GOT3 (cell line): ENCODE measurements around the gene NUP54.

Experiments
- DNase-seq: peaks from one replicate; lab custom pipeline; 2025; ENCODE audit warnings: mixed read lengths; lab: John Stamatoyannopoulos, UW

The NUP54 gene, protein sequence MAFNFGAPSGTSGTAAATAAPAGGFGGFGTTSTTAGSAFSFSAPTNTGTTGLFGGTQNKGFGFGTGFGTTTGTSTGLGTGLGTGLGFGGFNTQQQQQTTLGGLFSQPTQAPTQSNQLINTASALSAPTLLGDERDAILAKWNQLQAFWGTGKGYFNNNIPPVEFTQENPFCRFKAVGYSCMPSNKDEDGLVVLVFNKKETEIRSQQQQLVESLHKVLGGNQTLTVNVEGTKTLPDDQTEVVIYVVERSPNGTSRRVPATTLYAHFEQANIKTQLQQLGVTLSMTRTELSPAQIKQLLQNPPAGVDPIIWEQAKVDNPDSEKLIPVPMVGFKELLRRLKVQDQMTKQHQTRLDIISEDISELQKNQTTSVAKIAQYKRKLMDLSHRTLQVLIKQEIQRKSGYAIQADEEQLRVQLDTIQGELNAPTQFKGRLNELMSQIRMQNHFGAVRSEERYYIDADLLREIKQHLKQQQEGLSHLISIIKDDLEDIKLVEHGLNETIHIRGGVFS

GRCh38 chr4:76148142-76148865, at the start of gene NUP54:
NUP54 (minus strand) TSS chr4:76148397; CDS start chr4:76148374, 23 bp downstream.
- peak; percentile 90 for DNase-seq

- no peak for DNase-seq
Measured at GRCh38 chr4:76197031-76197743, 49.0 kb upstream of the NUP54 start.

DNA sequence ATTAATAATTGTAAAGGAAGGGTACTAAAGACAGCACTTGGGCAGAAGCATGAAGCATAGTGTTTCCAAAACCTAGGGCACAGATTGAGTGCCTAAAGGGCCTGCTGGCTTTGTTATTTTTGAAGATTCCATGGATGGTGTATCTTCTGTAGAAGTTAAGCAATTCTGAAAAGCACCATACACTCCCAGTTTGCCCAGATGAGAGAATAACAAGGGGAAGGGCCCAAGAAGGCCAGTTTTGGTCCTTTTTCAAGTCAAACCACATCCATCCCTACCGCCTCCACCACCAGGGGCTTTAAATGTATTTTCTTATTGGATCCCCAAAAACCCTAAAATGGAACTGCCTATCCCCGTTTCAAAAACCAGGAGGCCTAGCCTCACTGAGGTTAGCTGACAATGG, 48.2 kb upstream of the NUP54 start:
- DNase-seq = no peak

DNA sequence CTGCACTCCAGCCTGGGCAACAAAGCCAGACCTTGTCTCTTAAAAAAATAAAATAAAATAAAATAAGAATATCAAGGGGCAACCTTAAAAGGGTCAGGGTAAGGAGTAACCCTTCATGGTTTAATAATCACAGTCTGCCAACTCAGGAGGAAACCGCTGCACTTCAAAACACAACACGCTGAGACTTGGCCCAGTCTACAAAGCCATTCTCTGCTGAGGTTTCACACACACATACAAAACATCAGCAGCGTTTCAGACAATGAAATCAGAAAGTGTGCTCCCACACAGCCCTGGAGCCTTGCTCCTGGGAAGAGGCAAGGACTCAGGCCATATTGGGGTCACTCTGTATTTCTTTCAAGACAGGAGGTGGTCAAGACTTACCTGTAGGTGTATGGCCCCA, 47.1 kb upstream of the NUP54 start:
- DNase-seq = no peak

GRCh38 chr4:76194325-76194724, 46.1 kb upstream of the NUP54 start:
- DNase-seq = no peak

DNA sequence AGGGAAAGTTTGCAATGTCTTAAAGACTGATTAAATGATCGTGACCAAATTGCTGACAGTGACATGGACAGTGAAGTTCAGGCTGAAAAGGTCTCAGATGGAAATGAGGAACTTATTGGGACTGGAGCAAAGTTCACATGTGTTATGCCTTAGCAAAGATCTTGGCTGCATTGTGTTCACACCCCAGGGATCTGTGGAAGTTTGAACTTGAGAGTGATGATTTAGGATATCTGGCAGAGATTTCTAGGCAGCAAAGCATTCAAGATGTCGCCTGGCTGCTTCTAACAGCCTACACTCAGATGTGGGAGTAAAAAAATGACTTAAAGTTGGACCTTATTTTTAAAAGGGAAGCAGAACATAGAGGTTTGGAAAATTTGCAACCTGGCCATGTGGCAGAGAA, 44.0 kb upstream of the NUP54 start:
- no peak for DNase-seq

DNA sequence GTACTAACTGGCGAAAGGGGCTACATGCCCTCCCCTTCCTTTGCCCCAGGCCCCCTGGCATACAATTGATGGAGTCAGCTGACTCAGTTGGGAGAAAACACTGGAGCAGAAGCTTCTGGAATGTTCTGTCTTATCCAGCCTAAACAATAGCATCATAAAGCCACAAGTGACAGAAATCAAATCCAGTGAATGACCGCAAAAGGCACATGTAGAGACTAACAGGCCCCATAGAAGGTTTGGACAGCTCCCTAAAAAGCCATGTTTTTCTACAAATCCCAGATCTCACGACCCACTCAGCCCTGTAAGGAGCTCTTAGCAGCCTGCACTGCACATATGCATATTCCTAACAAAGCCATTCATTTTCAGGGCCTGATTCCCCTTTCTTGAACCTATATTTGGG, 40.4 kb upstream of the NUP54 start:
- DNase-seq = no peak

GRCh38 chr4:76188149-76188548, 40.0 kb upstream of the NUP54 start:
- no peak for DNase-seq

- no peak for DNase-seq
Measured at GRCh38 chr4:76187152-76187551, 39.0 kb upstream of the NUP54 start.

DNA sequence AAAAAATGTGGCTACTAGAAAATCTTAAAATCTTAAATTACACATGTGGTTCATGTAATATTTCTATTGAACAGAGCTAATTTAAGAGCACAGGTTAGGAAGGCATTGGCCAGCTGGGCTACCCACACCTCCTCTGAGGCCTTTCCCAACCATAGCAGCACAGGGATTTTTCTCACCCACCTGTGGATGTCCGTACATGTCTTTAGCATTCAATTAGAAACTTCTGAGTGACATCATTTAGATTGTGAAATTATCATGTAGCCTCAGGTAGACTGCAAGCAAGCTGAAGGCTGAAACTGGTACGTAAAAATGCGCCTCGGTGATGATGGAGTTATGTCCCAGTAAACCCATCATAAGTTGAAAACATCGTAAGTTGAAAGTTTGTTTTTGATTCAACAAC, 34.3 kb upstream of the NUP54 start:
- no peak for DNase-seq

- no peak for DNase-seq
Measured at GRCh38 chr4:76179398-76180318, 31.5 kb upstream of the NUP54 start.

DNA sequence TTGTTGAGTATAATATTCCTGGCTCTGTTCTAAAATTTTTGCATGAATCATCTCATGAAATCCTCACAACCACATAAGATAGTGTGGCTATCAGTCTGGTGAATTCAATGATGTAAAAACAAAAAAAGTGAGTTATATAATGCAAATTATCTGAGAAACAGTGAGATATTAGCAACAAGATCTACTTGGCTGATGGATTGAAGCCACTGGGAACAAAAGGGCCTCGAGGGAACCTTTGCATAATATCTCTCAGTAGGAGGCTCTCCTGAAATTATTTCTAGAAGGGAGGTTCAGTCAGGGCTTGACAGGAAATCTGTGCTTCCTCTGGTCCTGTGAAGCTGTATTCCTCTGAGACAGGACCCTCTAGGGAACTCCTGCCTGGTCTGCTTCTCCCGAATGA, 30.1 kb upstream of the NUP54 start:
- no peak for DNase-seq

DNA sequence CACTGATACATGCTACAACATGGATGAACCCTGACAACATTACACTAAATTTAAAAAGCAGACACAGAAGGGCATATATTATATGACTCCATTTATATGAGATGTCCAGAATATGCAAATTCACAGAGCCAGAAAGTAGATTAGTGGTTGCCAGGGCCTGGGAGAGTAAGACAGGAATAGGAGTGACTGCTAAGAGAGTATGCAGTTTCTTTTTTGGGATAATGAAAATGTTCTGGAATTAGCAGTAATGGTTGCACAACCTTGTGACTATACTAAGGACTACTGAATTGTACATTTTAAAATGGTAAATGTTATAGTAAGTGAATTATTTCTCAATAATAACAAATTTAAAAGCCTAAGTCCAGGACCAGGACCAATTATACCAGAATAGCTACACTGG, 29.5 kb upstream of the NUP54 start:
- DNase-seq = no peak

GRCh38 chr4:76175336-76175735, 27.1 kb upstream of the NUP54 start:
- DNase-seq = no peak

DNA sequence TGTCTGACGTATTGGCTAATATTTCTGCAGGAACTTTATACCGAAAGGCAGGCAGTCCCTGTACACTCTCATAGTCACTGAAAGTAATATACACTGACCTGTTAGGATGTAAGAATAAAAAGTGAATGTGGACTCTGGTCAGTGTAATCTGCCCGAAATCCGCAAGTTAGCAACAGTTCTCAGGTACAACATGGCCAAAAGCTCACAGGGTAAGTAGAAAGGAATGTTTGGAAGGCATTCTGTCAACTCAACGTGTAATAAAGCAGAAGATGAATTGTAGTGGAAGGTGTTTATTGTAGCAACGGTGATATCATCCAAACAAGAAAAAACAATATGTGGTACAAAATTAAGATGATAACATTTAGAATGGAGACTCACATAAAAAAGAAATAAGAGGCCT, 26.0 kb upstream of the NUP54 start:
- DNase-seq = no peak

- no peak for DNase-seq
Measured at GRCh38 chr4:76168688-76169087, 20.5 kb upstream of the NUP54 start.

DNA sequence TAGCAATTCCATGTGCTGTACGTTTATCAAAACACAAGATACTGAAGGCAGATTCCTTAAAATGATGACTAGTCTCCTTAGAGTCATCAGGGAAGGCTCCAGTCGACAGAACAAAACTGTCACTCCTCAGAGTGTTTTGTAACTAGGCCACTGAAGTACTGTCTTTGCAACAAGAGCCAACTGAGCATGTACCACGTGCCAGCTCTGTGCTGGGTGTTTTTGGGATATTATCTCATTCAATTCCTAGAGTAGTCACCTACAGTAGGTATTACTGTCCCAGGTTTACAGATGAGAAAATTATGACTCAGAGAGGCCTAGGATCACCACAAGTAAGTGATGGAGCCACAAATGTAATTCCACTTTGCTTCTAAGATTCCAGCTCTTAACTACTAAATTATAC, 18.3 kb upstream of the NUP54 start:
- no peak for DNase-seq

- no peak for DNase-seq
Measured at GRCh38 chr4:76160355-76160754, 12.2 kb upstream of the NUP54 start.

GRCh38 chr4:76156635-76157034, 8.4 kb upstream of the NUP54 start:
- no peak for DNase-seq

DNA sequence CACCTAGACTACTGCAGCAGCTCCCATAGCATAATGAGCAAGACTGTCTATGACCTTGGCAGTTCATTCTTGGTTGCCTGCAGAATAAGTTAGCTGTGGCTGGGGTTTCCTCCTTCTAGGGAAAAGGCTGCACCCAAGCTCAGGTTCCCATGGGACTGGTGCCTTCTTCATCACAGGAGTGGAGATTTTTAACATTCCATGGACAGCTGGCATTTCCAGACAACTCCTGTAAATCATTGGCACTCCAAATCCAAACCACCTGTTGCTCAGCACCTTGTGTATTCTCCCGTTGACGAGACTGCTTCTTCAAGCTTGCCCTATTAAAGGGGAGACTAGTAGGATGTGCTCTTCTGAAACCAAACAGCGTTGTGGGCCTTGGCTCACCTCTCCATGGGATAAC, 7.8 kb upstream of the NUP54 start:
- DNase-seq = no peak

DNA sequence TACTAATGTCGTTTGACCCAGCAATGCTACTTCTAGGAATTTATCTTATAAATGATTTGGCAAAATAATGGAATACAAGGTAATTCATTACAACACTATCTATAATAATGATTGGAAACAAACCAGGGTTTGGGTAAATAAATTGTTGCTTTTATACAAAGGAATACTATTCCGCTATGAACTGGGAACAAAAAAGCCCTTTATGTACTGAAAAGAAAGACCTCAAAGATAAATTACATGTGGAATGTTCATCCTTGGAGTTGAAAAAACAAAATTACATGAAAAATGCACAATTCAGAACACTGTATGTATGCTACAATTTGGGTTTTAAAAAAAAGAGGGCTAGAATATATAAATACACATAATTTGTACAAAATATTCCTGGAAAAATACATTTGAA, 5.2 kb upstream of the NUP54 start:
- DNase-seq = no peak
